HepG2 (cell line): ENCODE results near the gene TBC1D14. TPM values are rescaled to one million over a fixed set of nuclear protein-coding genes. Genes with fewer than 3 reads are reported as not detected.
A peak's percentile ranks its signal among the peaks of the same experiment; 100 is the strongest.
"Not testable (repeated sequence)": the region's sequence is repeated elsewhere in the genome, so short reads cannot be mapped to it uniquely, and the experiment has no call there.

Source experiments
- ATAC-seq: fragments of 200-7000 bp; cut with Tn5 transposase; 3 replicates; pipeline ENCODE4 v1.9.1; 2020; ENCODE audit warnings: mild to moderate bottlenecking, moderate library complexity
- BruUV-seq: library from RNA; stranded (reverse); fragments of 400-500 nt; replicated peaks from 2 replicates; lab custom pipeline; 2021; lab: Mats Ljungman, UMichigan
- CTCF ChIA-PET: fragments of 300-600 bp; formaldehyde crosslinking; extraction: SDS; loops from one replicate; lab custom pipeline; 2021; ENCODE audit warnings: low total read pairs, inconsistent platforms, low intra/inter-chr PET ratio; lab: Yijun Ruan, JAX
- POLR2A ChIA-PET: fragments of 350-600 bp; sonication (Branson Sonifier 250); formaldehyde crosslinking; loops from one replicate; lab custom pipeline; 2020; ENCODE audit warnings: antibody characterized with exemption, inconsistent platforms; lab: Yijun Ruan, JAX
- DNase-seq: peaks from one replicate; pipeline ENCODE4 v3.0.0-alpha.2; 2015; ENCODE audit warnings: low spot score
- FAIRE-seq: peaks from 3 replicates; lab custom pipeline; 2011; peaks lifted over from hg19 to GRCh38; lab: Jason Lieb, UNC
- H2AFZ ChIP-seq: one replicate; pipeline ENCODE4 v1.6.1; 2011; ENCODE audit warnings: low read length, inconsistent platforms
- H3K27ac ChIP-seq: fragments of 300-600 bp; 3 replicates; pipeline ENCODE4 v1.8.0; 2011; ENCODE audit warnings: mixed run types, mild to moderate bottlenecking, mixed read lengths, low read length, inconsistent platforms; ENCODE audit not compliant: insufficient read depth; ENCODE audit errors: extremely low read length
- H3K27me3 ChIP-seq, 2 experiments: fragments of 200-600 bp in 1 of 2; 2 replicates in 1 of 2; 3 replicates in 1 of 2; pipeline versions ENCODE4 v1.6.0 to v1.8.0; 2011; ENCODE audit warnings: low read length in 2 of 2, mild to moderate bottlenecking in 2 of 2, moderate library complexity in 2 of 2, inconsistent platforms in 1 of 2; ENCODE audit not compliant: insufficient read depth in 2 of 2, control insufficient read depth in 1 of 2
- H3K36me3 ChIP-seq, 2 experiments: fragments of 200-600 bp in 1 of 2; replicated peaks in 1 of 2; 2 replicates in 1 of 2; 3 replicates in 1 of 2; pipeline versions ENCODE4 v1.5.1 to v1.8.0; 2011; ENCODE audit warnings: low read length in 2 of 2, inconsistent platforms in 1 of 2; ENCODE audit not compliant: insufficient read depth in 2 of 2, control insufficient read depth in 1 of 2
- H3K4me1 ChIP-seq: 2 replicates; pipeline ENCODE4 v1.5.1; 2012; ENCODE audit warnings: low read length, inconsistent platforms; ENCODE audit not compliant: insufficient read depth
- H3K4me2 ChIP-seq: 2 replicates; pipeline ENCODE4 v1.6.0; 2011; ENCODE audit warnings: low read depth, low read length, inconsistent platforms
- H3K4me3 ChIP-seq, 3 experiments: fragments of 200-600 bp in 1 of 3; sonication (generic), shearing (Covaris generic) in 1 of 3; replicated peaks in 1 of 3; 2 replicates each; pipeline ENCODE4 v1.5.1; 2011 to 2016; ENCODE audit warnings: low read length in 3 of 3, inconsistent platforms in 2 of 3, low read depth in 2 of 3, mild to moderate bottlenecking in 2 of 3, control low read depth in 1 of 3, mixed read lengths in 1 of 3; ENCODE audit not compliant: insufficient read depth in 1 of 3
- H3K79me2 ChIP-seq: one replicate; pipeline ENCODE4 v1.6.1; 2011; ENCODE audit warnings: low read length, inconsistent platforms; ENCODE audit not compliant: insufficient read depth
- H3K9ac ChIP-seq: 2 replicates; pipeline ENCODE4 v1.6.0; 2011; ENCODE audit warnings: mild to moderate bottlenecking, low read depth, low read length, inconsistent platforms; ENCODE audit not compliant: insufficient read depth
- H3K9me3 ChIP-seq: 2 replicates; pipeline ENCODE4 v1.5.1; 2012; ENCODE audit warnings: mild to moderate bottlenecking, low read length
- H4K20me1 ChIP-seq: 2 replicates; pipeline ENCODE4 v1.6.0; 2011; ENCODE audit warnings: inconsistent platforms, mild to moderate bottlenecking, low read length, moderate library complexity; ENCODE audit not compliant: insufficient read depth
- ELF3 ChIP-seq: IDR thresholded peaks from 2 replicates; pipeline ENCODE4 v1.6.1; 2016; ENCODE audit warnings: missing genetic modification reagents, missing compliant biosample characterization
- FOXP4 ChIP-seq: sonication (generic); formaldehyde crosslinking; IDR thresholded peaks from 2 replicates; pipeline ENCODE4 v1.4.0; 2020; ENCODE audit warnings: missing genetic modification reagents
- HDAC2 ChIP-seq: sonication (generic); formaldehyde crosslinking; IDR thresholded peaks from 2 replicates; pipeline ENCODE4 v1.4.0; 2020; ENCODE audit warnings: missing genetic modification reagents
- MED13 ChIP-seq: sonication (generic); formaldehyde crosslinking; IDR thresholded peaks from 2 replicates; pipeline ENCODE4 v1.5.0; 2020; ENCODE audit warnings: missing genetic modification reagents
- MIER3 ChIP-seq: IDR thresholded peaks from 2 replicates; pipeline ENCODE4 v1.6.1; 2016; ENCODE audit warnings: missing compliant biosample characterization, borderline replicate concordance
- PPARG ChIP-seq: conservative IDR thresholded peaks from 2 replicates; pipeline ENCODE4 v1.6.1; 2016; ENCODE audit warnings: missing biosample characterization, missing genetic modification reagents
- RELA ChIP-seq: sonication (generic); formaldehyde crosslinking; IDR thresholded peaks from 2 replicates; pipeline ENCODE4 v1.4.0; 2020; ENCODE audit warnings: missing genetic modification reagents
- SMAD3 ChIP-seq: sonication (generic); formaldehyde crosslinking; IDR thresholded peaks from 2 replicates; pipeline ENCODE4 v1.4.0; 2020; ENCODE audit warnings: missing genetic modification reagents
- TARDBP ChIP-seq: sonication (generic); formaldehyde crosslinking; IDR thresholded peaks from 2 replicates; pipeline ENCODE4 v1.8.0; 2022; ENCODE audit warnings: mild to moderate bottlenecking, missing genetic modification reagents
- THAP11 ChIP-seq: IDR thresholded peaks from 2 replicates; pipeline ENCODE4 v1.6.1; 2016; ENCODE audit warnings: missing biosample characterization, missing genetic modification reagents
- TRIM22 ChIP-seq: fragments of 450-650 bp; IDR thresholded peaks from 2 replicates; pipeline ENCODE4 v1.6.1; 2017
- ZMAT5 ChIP-seq: sonication (generic); formaldehyde crosslinking; IDR thresholded peaks from 2 replicates; pipeline ENCODE4 v1.5.0; 2020; ENCODE audit warnings: mild to moderate bottlenecking, low read depth, missing genetic modification reagents, borderline replicate concordance
- ZNF160 ChIP-seq: sonication (generic); formaldehyde crosslinking; IDR thresholded peaks from 2 replicates; pipeline ENCODE4 v1.8.0; 2022; ENCODE audit warnings: mild to moderate bottlenecking, inconsistent platforms, missing genetic modification reagents
- ZNF282 ChIP-seq: fragments of 450-650 bp; IDR thresholded peaks from 2 replicates; pipeline ENCODE4 v1.6.1; 2018; ENCODE audit not compliant: partially characterized antibody
- ZNF552 ChIP-seq: sonication (generic); formaldehyde crosslinking; IDR thresholded peaks from 2 replicates; pipeline ENCODE4 v1.9.0; 2022; ENCODE audit warnings: missing genetic modification reagents, mild to moderate bottlenecking, borderline replicate concordance
- ZNF839 ChIP-seq: sonication (generic); formaldehyde crosslinking; IDR thresholded peaks from 2 replicates; pipeline ENCODE4 v1.4.0; 2020; ENCODE audit warnings: missing genetic modification reagents, mild to moderate bottlenecking, borderline replicate concordance
- WGBS: methylation state at CpG from one replicate; pipeline ENCODE4 v1.1.6; 2017; ENCODE audit warnings: low lambda C conversion rate; 5-methylcytosine and 5-hydroxymethylcytosine counted together
- in situ Hi-C: cut with HindIII; loops from 2 replicates; pipeline ENCODE4 v1.10.0; 2017; ENCODE audit warnings: low pct_unique_long_range_greater_than_20kb; ENCODE audit not compliant: extremely low pct_ligation_motif_present
- intact Hi-C: fragments of 100-400 bp; cut with micrococcal nuclease; formaldehyde crosslinking; loops from one replicate; pipeline ENCODE4 v1.10.0; 2022; ENCODE audit not compliant: unreplicated experiment
- polyA plus RNA-seq, 8 experiments: library from polyadenylated mRNA; depleted of rRNA in 3 of 8; stranded (reverse) in 7 of 8; unstranded in 1 of 8; fragments of >200 nt; fragmentation: Illumina TruSeq in 4 of 8; extraction: Trizol in 4 of 8; gene quantifications; 2 replicates each; pipeline versions ENCODE4 v1.2.1 to v1.2.3, GENCODE V29; 2011 to 2016; ENCODE audit warnings: low read depth in 4 of 8, missing spikeins in 1 of 8, mixed read lengths in 1 of 8; ENCODE audit not compliant: insufficient read depth in 1 of 8
- total RNA-seq, 5 experiments: library from RNA; depleted of rRNA; stranded (reverse); fragments of >200 nt; fragmentation: Illumina TruSeq; extraction: Trizol; gene quantifications; 2 replicates each; pipeline ENCODE4 v1.2.3, GENCODE V29; 2016; ENCODE audit warnings: low read depth in 1 of 5

The TBC1D14 gene
- total and polyA plus RNA-seq, 2 of the 13 experiments (the other 11 are each of a cell fraction or from before 2014, with no cell fraction given), result 29.5 to 46.5 TPM

GRCh38 chr4:6974138-6974848 is 64.7 kb downstream of the TBC1D14 start (continued):
- TF ChIP-seq ZNF160 (CRISPR knock-in tag) (no peak), SMAD3 (no peak), ZNF282 (no peak), THAP11 (peak; percentile 33; the same call in 1 of the 2 replicates), ELF3 (CRISPR knock-in tag) (no peak), MIER3 (CRISPR knock-in tag) (0 out of 2 replicates have a peak, but pooled peaks have one; percentile 32), HDAC2 (CRISPR knock-in tag) (peak; percentile 53; the same call in 1 of the 2 replicates), ZNF552 (CRISPR knock-in tag) (no peak), PPARG (no peak), MED13 (CRISPR knock-in tag) (no peak), TARDBP (CRISPR knock-in tag) (no peak), ZMAT5 (CRISPR knock-in tag) (no peak), TRIM22 (no peak), RELA (CRISPR knock-in tag) (0 out of 2 replicates have a peak, but pooled peaks have one; percentile 41), FOXP4 (CRISPR knock-in tag) (no peak), ZNF839 (CRISPR knock-in tag) (no peak)

GRCh38 chr4:6977846-6978245 is 68.2 kb downstream of the TBC1D14 start:
- H3K9ac ChIP-seq, ATAC-seq, POLR2A ChIA-PET, H4K20me1 ChIP-seq, H3K4me1 ChIP-seq, BruUV-seq, H3K27ac ChIP-seq, H3K36me3 ChIP-seq, H3K27me3 ChIP-seq, intact Hi-C loops, in situ Hi-C loops, H3K4me2 ChIP-seq, H3K9me3 ChIP-seq, H3K4me3 ChIP-seq, H3K79me2 ChIP-seq, DNase-seq, CTCF ChIA-PET, H2AFZ ChIP-seq, FAIRE-seq: not testable (repeated sequence)
- WGBS, result 98% methylated on average over 14 of the region's 33 CpGs
